ENCODE data around the gene PRSS36. TPM values are rescaled to one million over a fixed set of nuclear protein-coding genes. Genes with fewer than 3 reads are reported as not detected.

Gene PRSS36
- total RNA-seq, 2 experiments from 2014 or later: not detected

DNA sequence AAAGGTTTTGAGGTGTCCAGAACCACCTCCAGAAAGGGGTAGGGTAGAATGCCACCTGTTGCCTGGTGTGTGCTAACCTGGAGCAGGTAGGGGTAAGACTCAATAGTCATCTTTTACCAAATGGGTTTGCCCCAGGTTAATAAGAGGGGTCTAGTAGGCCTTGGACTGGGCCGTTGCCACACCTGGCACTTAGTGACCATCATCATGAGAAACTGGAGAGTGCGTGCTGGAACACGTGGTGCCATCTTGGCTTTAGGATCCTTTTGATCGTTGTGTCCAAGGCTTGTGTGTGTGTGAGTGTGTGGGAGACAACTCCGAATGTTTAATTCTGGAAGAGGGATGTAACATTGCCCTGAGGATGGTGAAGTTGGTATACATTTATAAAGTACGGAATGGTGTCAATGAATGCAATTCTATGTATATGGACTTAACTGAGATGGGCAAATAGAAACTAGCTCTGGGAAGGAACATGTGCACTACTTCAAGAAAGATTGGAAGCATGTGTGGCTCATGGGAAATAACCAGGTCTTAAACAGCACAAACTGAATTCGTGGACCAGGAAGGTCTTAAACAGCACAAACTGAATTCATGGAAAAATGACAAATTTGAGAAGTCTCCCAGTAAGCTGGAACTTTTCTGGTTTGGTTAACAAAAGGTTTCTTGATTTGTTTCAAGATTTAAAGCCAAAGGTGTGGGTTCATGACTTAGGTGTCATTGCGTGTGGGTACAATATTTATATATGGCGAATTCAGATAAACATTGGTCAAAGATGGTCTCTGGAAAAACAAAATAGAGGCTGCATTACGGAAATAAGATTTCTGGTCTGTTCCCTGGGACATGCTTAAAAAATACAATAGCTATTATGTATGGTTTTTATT, 37.3 kb upstream of the PRSS36 start:
- no TSS peak for BruUV-seq (replicated peaks)
- peaks cover 12% of the 10 kb centered on the region for H3K4me1 ChIP-seq (ENCODE audit: insufficient read depth, low read length, poor library complexity, severe bottlenecking)
- ChIA-PET POLR2A (interaction anchor here (1.1 kb wide), 1 partner anchor 14 kb away, joined by 4 read pairs; no protein-coding TSS in a partner anchor), CTCF (ENCODE audit: unreplicated experiment) (no interaction called here)
- H3K4me2 ChIP-seq (ENCODE audit: low read length): no peak overlapping the region
- intact Hi-C loops (cut with micrococcal nuclease; ENCODE audit: unreplicated experiment): no loop called here
- H3K27ac ChIP-seq (ENCODE audit: low read depth, low read length, poor library complexity, severe bottlenecking): no peak overlapping the region
- DNase-seq (ENCODE audit: low spot score): no peak
- H2AFZ ChIP-seq (ENCODE audit: low read length): no peak overlapping the region
- H3K9me2 ChIP-seq (ENCODE audit: insufficient read depth, low read length): no peaks in the 10 kb centered on the region
- H3K79me2 ChIP-seq (ENCODE audit: insufficient read depth, low read depth, low read length): peaks cover 79% of the 10 kb centered on the region
- no peaks in the 10 kb centered on the region for H3K9me3 ChIP-seq (ENCODE audit: low read length)
- H3K4me3 ChIP-seq (ENCODE audit: low read depth, low read length, poor library complexity, severe bottlenecking): no peak overlapping the region
- peaks cover 72% of the 10 kb centered on the region for H4K20me1 ChIP-seq (ENCODE audit: insufficient read depth, low read length)
- TF ChIP-seq, protein P1, sequence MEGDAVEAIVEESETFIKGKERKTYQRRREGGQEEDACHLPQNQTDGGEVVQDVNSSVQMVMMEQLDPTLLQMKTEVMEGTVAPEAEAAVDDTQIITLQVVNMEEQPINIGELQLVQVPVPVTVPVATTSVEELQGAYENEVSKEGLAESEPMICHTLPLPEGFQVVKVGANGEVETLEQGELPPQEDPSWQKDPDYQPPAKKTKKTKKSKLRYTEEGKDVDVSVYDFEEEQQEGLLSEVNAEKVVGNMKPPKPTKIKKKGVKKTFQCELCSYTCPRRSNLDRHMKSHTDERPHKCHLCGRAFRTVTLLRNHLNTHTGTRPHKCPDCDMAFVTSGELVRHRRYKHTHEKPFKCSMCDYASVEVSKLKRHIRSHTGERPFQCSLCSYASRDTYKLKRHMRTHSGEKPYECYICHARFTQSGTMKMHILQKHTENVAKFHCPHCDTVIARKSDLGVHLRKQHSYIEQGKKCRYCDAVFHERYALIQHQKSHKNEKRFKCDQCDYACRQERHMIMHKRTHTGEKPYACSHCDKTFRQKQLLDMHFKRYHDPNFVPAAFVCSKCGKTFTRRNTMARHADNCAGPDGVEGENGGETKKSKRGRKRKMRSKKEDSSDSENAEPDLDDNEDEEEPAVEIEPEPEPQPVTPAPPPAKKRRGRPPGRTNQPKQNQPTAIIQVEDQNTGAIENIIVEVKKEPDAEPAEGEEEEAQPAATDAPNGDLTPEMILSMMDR (conservative IDR thresholded peaks at IDR 0.05; ENCODE audit: low read length): no peak
- no peak for TF ChIP-seq EZH2phosphoT487 (IDR thresholded peaks at IDR 0.05; ENCODE audit: borderline replicate concordance, low read depth, low read length)
- H3K36me3 ChIP-seq (ENCODE audit: insufficient read depth, low read length): peaks cover 100% of the 10 kb centered on the region

DNA sequence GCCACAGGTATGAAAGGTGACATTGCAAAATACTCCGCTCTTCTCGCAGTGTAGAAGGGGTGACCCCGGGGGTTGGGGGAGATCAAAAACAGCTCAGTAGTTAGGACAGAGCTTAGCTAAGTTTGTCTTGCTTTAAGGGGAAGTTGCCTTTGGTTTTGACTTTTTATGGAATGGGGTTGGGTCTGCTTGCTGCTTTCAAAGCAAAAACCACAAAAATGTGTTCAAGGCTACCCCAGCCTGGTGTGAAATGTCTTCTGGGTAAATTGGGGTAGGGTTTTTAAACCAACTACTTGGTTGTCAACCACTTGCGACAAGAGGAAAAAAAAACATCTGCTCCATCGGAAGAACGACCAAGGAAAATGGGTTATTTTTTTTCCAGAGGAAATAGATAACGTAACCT, 36.3 kb upstream of the PRSS36 start:
- Histone ChIP-seq H2AFZ (ENCODE audit: low read length) (no peak overlapping the region), H3K4me3 (ENCODE audit: low read depth, low read length, poor library complexity, severe bottlenecking) (no peak overlapping the region), H3K9me3 (ENCODE audit: low read length) (no peaks in the 10 kb centered on the region), H3K9me2 (ENCODE audit: insufficient read depth, low read length) (no peaks in the 10 kb centered on the region), H3K4me2 (ENCODE audit: low read length) (no peak overlapping the region), H3K79me2 (ENCODE audit: insufficient read depth, low read depth, low read length) (peaks cover 89% of the 10 kb centered on the region), H3K27ac (ENCODE audit: low read depth, low read length, poor library complexity, severe bottlenecking) (no peak overlapping the region), H4K20me1 (ENCODE audit: insufficient read depth, low read length) (peaks cover 82% of the 10 kb centered on the region), H3K36me3 (ENCODE audit: insufficient read depth, low read length) (peaks cover 100% of the 10 kb centered on the region), H3K4me1 (ENCODE audit: insufficient read depth, low read length, poor library complexity, severe bottlenecking) (peaks cover 21% of the 10 kb centered on the region)
- intact Hi-C loops (cut with micrococcal nuclease; ENCODE audit: unreplicated experiment): no loop called here
- POLR2A ChIA-PET: no interaction called here
- CTCF ChIA-PET (ENCODE audit: unreplicated experiment): no interaction called here
- BruUV-seq (replicated peaks): no TSS peak
- no peak for TF ChIP-seq EZH2phosphoT487 (IDR thresholded peaks at IDR 0.05; ENCODE audit: borderline replicate concordance, low read depth, low read length)
- TF ChIP-seq, protein P1 (conservative IDR thresholded peaks at IDR 0.05; ENCODE audit: low read length): no peak
- DNase-seq (ENCODE audit: low spot score): no peak

DNA sequence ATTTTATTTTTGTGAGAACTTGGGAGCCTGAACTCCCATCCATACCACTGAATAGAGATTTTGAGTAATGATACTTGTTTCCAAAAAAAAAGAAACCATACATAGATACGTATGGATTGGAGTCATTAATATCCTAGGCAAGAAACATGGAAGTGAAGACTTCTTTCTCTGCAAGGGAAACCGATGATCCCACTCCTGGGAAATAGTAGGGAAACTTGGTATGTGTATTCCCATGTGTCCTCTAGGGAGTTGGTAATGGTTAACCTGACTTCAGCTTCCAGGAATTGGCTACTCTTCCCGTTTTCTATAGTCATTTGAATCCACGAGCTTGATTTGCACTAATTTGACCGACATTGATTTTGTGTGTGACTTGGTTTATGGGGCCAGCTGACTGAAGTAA, 35.5 kb upstream of the PRSS36 start:
- H3K36me3 ChIP-seq (ENCODE audit: insufficient read depth, low read length): peaks cover 100% of the 10 kb centered on the region
- H3K4me2 ChIP-seq (ENCODE audit: low read length): no peak overlapping the region
- H4K20me1 ChIP-seq (ENCODE audit: insufficient read depth, low read length): peaks cover 87% of the 10 kb centered on the region
- POLR2A ChIA-PET: interaction anchor here (0.6 kb wide), 1 partner anchor 512 kb away, joined by 3 read pairs; no protein-coding TSS in a partner anchor
- no peak overlapping the region for H3K27ac ChIP-seq (ENCODE audit: low read depth, low read length, poor library complexity, severe bottlenecking)
- peaks cover 97% of the 10 kb centered on the region for H3K79me2 ChIP-seq (ENCODE audit: insufficient read depth, low read depth, low read length)
- peaks cover 21% of the 10 kb centered on the region for H3K4me1 ChIP-seq (ENCODE audit: insufficient read depth, low read length, poor library complexity, severe bottlenecking)
- H2AFZ ChIP-seq (ENCODE audit: low read length): no peak overlapping the region
- no peak for DNase-seq (ENCODE audit: low spot score)
- no peaks in the 10 kb centered on the region for H3K9me2 ChIP-seq (ENCODE audit: insufficient read depth, low read length)
- BruUV-seq (replicated peaks): no TSS peak
- CTCF ChIA-PET (ENCODE audit: unreplicated experiment): interaction anchor here (1.1 kb wide), 1 partner anchor 17 kb away, joined by 3 read pairs; the partner anchor contains the start of gene PYCARD
- H3K9me3 ChIP-seq (ENCODE audit: low read length): no peaks in the 10 kb centered on the region
- H3K4me3 ChIP-seq (ENCODE audit: low read depth, low read length, poor library complexity, severe bottlenecking): no peak overlapping the region
- TF ChIP-seq EZH2phosphoT487 (IDR thresholded peaks at IDR 0.05; ENCODE audit: borderline replicate concordance, low read depth, low read length): no peak
- TF ChIP-seq, protein P1 (conservative IDR thresholded peaks at IDR 0.05; ENCODE audit: low read length): no peak
- intact Hi-C loops (cut with micrococcal nuclease; ENCODE audit: unreplicated experiment): no loop called here
